LHCN-M2 (cell line): ENCODE data around the gene SRGAP3. TPM values are rescaled to one million over a fixed set of nuclear protein-coding genes. Genes with fewer than 3 reads are reported as not detected.

Experiments used
- DNase-seq: peaks from one replicate; pipeline ENCODE4 v3.0.0-alpha.2; 2012; ENCODE audit warnings: low read depth
- total RNA-seq: library from RNA; depleted of rRNA; stranded (reverse); fragments of >200 nt; gene quantifications from 2 replicates; pipeline ENCODE4 v1.2.3, GENCODE V29; 2014

The SRGAP3 gene
- total RNA-seq, 1 experiment from 2014 or later, result 0.86 TPM

GRCh38 chr3:9253327-9253726, 3.9 kb upstream of the SRGAP3 start:
- DNase-seq, result no peak

DNA sequence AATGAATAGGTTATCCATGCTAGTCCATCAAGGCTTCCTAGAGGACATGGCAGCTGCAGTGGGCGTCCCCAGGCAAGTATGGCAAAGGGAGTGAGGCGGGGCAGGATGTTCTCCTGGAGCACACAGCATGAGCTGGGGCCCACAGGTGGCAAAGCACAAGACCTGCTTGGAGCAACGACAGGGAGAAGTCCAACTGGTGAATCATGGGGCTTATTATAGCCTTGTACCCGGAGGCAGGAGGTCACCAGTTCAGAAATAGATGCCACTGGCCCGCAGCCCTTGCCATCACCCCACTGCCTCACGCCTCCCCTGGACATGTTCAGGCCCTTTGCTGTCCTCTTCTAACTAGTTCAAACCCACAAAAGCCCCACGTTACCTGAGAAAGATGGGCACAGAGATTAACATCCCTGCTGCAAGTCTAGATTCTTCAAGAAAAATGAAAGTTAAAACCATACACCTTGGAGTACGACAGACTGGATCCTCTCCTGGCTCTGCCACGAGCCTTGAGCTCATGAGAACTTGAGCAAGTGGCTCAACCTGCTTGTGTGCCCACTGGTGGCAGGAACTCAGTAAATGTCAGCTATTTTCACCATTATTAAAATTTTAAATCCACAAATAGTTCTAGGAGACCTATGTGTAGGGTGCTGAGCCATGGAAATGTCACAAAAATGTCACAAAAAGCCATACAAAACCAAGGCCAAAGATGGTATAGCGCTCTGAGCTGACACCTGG, 1.8 kb upstream of the SRGAP3 start:
- DNase-seq, result no peak

GRCh38 chr3:9250236-9250635, 790 bp upstream of the SRGAP3 start:
- DNase-seq, result no peak

DNA sequence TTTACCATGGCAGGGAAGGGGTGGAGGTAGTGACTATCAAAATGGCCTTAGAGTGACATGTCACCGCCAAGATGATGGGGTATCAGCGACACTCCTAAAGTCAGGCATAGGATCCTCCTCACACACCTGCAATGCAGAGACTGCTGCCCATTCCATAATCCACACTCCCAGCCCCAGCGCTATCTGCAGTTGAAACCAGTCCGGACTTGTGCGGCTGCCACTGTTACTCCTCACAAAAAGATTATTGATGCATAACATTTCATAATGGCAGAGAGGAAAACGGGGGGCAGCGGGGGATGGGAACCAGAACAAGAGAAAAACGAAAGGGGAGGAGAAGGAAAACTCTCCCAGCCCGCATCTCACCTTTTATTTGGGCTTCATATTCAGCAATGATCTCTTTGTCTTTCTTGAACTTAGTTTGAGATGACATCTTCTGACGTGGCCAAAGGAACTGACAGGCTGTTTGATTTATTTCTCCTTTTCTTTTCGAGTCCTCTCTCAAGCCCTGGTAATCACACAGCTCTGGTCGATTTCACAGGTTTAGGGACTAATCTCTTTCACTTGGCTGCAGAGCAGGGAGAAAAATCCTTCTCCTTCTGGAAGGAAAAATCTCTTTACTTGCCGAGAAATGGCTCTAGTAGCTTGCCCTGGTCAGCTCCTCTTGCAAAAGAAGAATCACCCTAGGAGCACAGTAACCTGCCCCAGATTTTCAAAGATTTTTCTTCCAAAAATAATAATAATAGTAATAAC, 749 bp downstream of the SRGAP3 start:
- no peak for DNase-seq

DNA sequence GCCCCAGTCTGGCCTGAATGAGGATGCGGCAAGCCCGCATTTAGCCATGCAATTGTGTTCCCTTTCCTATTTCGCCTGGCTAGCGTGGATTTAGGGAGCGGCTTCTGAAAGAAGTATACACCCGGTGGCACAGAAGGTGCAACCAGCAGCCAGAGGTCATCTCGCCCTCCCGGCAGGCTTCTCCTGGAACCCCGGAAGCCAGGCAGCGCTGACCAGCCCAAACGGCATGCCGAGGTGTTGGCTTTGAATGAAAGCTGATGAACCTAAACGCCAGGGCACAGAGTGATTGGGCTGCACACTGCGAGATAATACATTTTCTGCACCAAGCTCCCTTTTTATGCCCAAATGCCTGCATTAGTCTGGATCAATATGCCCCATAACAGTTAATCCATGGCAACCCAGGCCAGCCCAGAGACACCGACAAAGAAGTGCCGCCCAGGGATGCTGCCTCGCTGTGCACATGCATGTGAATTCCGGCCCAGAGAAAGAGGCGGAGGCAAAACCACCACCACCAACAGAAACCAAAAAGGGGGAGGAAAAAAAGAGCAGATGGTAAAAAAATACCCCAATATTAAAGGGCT, 1.4 kb downstream of the SRGAP3 start:
- no peak for DNase-seq

DNA sequence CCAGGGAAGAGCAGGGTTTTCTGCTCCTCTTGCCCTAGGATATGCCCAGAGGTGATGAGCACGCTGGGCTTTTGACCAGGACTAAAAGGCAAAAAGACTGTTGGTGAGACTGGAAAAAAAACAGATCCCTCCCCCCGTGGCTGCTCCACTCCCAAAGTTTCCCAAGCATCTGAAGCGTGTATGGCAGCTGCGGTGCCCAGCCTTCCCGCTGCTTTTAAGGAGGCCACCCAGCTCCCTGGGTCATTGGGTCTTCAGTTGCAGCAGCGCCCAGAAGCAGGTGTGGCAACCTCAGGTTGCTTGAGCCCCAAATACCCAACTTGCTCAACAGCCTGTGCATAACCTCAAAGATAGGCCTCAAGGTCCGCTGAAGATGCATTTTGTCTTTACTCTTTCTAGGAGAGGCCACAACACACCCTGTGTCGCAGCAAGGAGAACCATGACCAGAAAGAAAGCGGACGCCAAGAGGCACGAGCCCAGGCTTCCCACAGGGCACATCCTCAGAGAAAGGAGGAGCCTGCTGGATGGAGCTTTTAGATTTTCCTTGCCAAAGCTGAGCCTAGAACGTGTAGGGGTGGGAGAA, 2.0 kb downstream of the SRGAP3 start:
- no peak for DNase-seq

- DNase-seq, result no peak
Measured at GRCh38 chr3:9246189-9246588, 3.3 kb downstream of the SRGAP3 start.

DNA sequence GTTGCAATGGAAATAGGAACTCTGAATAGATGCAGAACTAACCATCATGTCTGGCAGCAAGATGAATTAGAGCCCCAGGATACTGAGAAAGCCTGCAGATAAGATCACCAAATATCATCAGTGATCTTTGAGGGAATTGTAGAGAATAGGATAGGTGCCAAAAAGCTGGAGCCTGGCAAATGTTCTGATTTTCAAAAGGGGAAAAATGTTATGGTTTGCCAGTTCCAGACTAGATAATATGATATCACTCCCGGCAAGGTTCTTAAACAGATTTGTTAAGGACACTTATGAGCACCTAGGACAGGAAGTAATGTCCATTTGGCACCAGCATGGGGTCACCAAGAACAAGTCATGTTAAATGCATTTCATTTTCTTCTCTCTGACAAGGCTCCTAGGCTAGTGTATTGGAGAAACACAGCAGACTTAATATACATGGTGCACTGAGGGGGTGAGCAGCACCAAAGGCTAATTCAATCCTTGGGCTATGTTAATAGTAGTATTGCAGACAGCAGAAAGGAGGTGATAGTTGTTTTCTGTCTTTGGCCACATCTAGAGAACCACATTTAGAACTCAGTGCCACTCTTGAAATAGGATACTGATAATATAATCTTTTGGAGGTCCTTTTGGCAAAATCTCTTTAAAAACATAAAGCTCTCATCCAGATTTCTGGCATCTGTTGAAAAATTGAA, 4.8 kb downstream of the SRGAP3 start:
- no peak for DNase-seq

GRCh38 chr3:9241956-9242355, 7.5 kb downstream of the SRGAP3 start:
- DNase-seq, result no peak

GRCh38 chr3:9239680-9240079, 9.8 kb downstream of the SRGAP3 start:
- DNase-seq, result no peak

DNA sequence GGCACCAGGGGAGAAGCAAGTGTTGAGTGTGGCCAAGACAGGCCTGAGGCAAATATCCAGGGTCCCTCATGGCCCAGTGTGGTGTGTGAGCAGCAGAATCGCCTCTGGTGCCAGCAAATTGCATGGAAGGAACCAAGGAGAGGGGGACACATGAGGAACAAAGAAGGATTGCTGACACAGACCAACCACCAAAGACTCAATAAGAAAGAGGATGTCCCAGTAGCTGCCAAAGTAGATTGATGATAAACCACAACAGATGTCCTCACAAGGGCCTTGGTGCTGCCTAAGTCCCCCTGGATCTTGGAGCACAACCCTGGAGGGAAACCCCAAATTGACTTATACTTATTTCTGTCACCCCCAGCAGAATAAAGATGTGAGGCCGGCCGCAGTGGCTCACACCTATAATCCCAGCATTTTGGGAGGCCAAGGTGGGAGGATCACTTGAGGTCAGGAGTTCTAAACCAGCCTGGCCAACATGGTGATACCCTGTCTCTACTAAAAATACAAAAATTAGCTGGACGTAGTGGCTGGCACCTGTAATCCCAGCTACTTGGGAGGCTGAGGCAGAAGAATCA, 10.6 kb downstream of the SRGAP3 start:
- no peak for DNase-seq

GRCh38 chr3:9238276-9238675, 11.2 kb downstream of the SRGAP3 start:
- DNase-seq, result no peak

- no peak for DNase-seq
Measured at GRCh38 chr3:9233814-9234600, 15.4 kb downstream of the SRGAP3 start.

GRCh38 chr3:9233101-9233500, 16.3 kb downstream of the SRGAP3 start:
- no peak for DNase-seq

DNA sequence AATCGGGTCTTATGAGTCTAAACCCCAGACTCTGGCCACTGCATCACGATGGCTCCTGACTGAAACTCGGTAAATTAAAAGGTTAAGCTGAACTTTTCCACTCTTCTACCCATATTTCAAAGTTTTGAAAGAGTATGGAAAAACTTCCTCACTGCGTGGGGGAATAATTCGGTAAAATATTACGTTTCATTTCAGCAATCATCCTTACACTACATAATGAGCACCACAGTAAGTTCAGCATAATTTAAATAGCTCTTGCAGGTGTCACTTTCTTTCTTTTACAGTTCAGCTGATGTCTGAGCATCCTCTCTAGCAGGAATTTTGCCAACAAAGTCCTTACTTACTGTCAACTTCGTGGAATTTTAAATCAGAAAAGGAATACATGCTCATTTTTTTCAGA, 17.5 kb downstream of the SRGAP3 start:
- DNase-seq, result no peak

DNA sequence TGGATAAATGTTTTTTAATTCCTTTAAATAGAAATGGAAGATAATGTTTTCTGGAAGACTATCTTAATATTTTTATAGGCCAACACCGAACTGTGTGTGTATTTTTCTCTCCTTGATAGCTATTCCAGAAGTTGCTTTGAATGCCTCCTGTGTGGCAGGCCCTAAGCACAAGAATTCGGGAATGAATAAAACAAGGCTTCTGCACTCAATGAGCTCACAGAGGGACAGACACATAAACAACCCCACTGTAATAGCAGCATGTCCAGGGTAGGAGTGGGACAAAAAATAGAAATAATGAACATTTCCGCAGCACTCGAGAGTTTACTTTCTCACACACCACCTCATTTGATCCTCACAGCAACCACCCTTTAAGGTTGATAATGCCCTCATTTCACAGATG, 18.0 kb downstream of the SRGAP3 start:
- DNase-seq, result no peak

GRCh38 chr3:9231006-9231405, 18.4 kb downstream of the SRGAP3 start:
- no peak for DNase-seq

GRCh38 chr3:9230596-9230995, 18.9 kb downstream of the SRGAP3 start:
- no peak for DNase-seq

GRCh38 chr3:9229879-9230278, 19.6 kb downstream of the SRGAP3 start:
- DNase-seq, result no peak

GRCh38 chr3:9229325-9229724, 20.1 kb downstream of the SRGAP3 start:
- DNase-seq, result no peak

GRCh38 chr3:9226326-9226725, 23.1 kb downstream of the SRGAP3 start:
- DNase-seq, result no peak
